Measurements from ENCODE around the gene MON1B. TPM values are rescaled to one million over a fixed set of nuclear protein-coding genes. Genes with fewer than 3 reads are reported as not detected.

Gene MON1B
- polyA plus RNA-seq, 1 donor: 32.5 TPM

DNA sequence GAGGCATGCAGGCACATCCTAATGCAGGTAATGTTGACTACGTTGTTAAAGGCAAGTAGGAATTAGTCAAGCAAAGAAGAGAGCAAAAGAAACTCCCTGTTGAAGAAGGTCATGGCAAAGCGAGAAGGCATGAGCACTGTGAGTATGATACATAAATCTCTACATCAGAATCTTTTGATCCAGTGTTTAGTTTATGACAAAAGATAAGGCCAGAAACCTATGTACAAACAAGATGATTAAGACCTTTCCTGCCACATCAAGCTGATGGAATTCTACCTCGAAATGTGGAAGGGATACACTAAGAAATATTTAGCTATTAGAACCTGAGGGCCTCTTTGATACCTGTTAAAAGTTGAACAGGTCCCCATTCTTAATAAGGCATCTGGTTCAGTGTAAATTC, 28.4 kb downstream of the MON1B start:
- no peaks in the 10 kb centered on the region for H3K4me1 ChIP-seq (ENCODE audit: control insufficient read depth, insufficient read depth, low read length)
- WGBS (ENCODE audit: insufficient coverage, low lambda C conversion rate): 100% methylated on average over 2 of the region's 3 CpGs
- no peaks in the 10 kb centered on the region for H3K36me3 ChIP-seq (ENCODE audit: control insufficient read depth, insufficient read depth, low read length)
- no peak for DNase-seq
- H3K9me3 ChIP-seq (ENCODE audit: control insufficient read depth, low read depth, low read length): no peaks in the 10 kb centered on the region
- H3K4me3 ChIP-seq (ENCODE audit: low read length): no peak overlapping the region
- no peaks in the 10 kb centered on the region for H3K27me3 ChIP-seq (ENCODE audit: control insufficient read depth, insufficient read depth, low read length)
- H3K27ac ChIP-seq (ENCODE audit: low read length): no peak overlapping the region

DNA sequence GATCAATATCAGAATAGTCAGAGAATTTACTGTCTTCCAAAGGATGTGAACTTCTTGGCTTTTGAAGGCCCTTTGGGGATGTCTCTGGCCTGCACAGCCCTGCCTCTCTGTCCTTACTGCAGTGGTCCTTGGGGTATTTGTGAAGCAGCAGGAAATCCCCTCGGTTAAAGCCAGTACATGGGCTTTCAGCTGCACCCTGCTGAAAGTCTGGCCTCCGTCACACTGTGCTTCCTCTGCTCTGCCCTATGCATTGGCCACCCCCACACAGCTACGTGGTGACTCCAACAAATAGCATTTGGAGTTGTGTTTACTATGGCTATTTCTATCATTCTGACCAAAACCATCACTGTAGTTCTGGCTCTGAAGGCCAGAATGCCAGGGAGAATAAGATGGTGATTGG, 29.4 kb downstream of the MON1B start:
- no peaks in the 10 kb centered on the region for H3K4me1 ChIP-seq (ENCODE audit: control insufficient read depth, insufficient read depth, low read length)
- WGBS (ENCODE audit: insufficient coverage, low lambda C conversion rate): no CpG with 5 or more reads among the region's 3 CpGs
- no peak for DNase-seq
- no peak overlapping the region for H3K4me3 ChIP-seq (ENCODE audit: low read length)
- no peaks in the 10 kb centered on the region for H3K27me3 ChIP-seq (ENCODE audit: control insufficient read depth, insufficient read depth, low read length)
- no peaks in the 10 kb centered on the region for H3K36me3 ChIP-seq (ENCODE audit: control insufficient read depth, insufficient read depth, low read length)
- no peaks in the 10 kb centered on the region for H3K9me3 ChIP-seq (ENCODE audit: control insufficient read depth, low read depth, low read length)
- H3K27ac ChIP-seq (ENCODE audit: low read length): no peak overlapping the region

DNA sequence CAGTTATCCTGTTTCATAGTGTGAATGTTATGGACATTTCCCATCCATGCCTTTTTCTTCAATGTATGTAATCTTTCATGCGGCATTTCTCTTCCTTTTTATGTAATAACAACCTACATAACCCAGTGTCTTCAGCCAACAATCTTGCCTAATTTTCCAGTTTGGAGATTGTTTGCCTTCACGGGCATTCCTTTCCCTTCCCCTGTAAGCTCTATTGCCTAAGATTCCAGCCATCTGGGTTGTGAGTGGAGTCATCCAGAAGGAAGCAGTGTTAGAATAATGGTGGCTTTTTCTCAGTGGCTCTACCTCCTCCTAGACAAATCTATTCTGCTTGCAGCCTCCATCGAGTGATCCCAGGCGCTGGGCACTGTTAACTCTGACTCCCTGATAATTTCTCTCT, 30.5 kb downstream of the MON1B start:
- H3K27me3 ChIP-seq (ENCODE audit: control insufficient read depth, insufficient read depth, low read length): no peaks in the 10 kb centered on the region
- 83% methylated on average over 1 of the region's 4 CpGs for WGBS (ENCODE audit: insufficient coverage, low lambda C conversion rate)

DNA sequence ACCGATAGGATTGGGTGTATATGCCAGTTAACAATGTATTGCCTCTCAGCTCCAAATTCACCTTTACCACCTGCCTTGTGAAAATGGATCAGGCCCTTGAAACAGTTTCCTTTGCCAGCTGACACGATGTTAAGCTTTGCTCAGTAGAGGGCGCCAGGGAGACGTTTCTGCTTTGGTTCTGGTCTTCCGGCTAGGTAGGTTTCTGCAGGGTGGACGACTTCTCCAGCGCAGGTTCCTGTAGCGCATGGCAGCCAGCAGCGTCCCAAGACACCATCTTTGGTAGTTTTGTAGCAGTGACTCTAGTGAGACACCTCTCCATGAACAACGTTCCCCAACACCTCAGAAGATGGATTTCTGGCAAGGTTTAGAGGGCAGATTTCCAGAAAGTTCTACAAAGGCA, 32.2 kb downstream of the MON1B start:
- no peaks in the 10 kb centered on the region for H3K9me3 ChIP-seq (ENCODE audit: control insufficient read depth, low read depth, low read length)
- H3K36me3 ChIP-seq (ENCODE audit: control insufficient read depth, insufficient read depth, low read length): no peaks in the 10 kb centered on the region
- H3K27me3 ChIP-seq (ENCODE audit: control insufficient read depth, insufficient read depth, low read length): no peaks in the 10 kb centered on the region
- H3K4me3 ChIP-seq (ENCODE audit: low read length): no peak overlapping the region
- H3K27ac ChIP-seq (ENCODE audit: low read length): no peak overlapping the region
- WGBS (ENCODE audit: insufficient coverage, low lambda C conversion rate): no CpG with 5 or more reads among the region's 10 CpGs
- no peaks in the 10 kb centered on the region for H3K4me1 ChIP-seq (ENCODE audit: control insufficient read depth, insufficient read depth, low read length)
- no peak for DNase-seq

More for the DNA sequence above, 30.5 kb downstream of the MON1B start:
- Histone ChIP-seq H3K4me1 (ENCODE audit: control insufficient read depth, insufficient read depth, low read length) (no peaks in the 10 kb centered on the region), H3K9me3 (ENCODE audit: control insufficient read depth, low read depth, low read length) (no peaks in the 10 kb centered on the region), H3K4me3 (ENCODE audit: low read length) (no peak overlapping the region), H3K36me3 (ENCODE audit: control insufficient read depth, insufficient read depth, low read length) (no peaks in the 10 kb centered on the region), H3K27ac (ENCODE audit: low read length) (no peak overlapping the region)
- DNase-seq: no peak

DNA sequence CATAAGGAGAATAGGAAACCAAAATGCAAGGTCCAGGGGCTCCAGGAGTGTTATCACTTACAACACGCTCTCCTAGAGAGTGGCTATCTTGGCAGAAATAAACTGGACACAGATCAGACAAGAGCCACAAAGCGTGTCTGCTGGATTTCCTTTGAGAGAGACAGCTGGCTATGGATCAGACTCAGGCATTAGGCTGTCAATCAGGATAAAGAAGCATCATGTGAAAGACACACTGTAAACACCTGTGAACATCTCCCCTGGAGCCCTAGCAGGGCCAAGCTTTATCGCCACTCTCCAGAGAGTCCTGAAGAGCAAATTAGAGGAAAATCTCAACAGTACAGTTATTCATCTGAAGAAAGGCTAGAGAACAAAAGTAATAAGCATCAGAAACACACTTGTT, 34.2 kb downstream of the MON1B start:
- H3K27me3 ChIP-seq (ENCODE audit: control insufficient read depth, insufficient read depth, low read length): no peaks in the 10 kb centered on the region
- H3K36me3 ChIP-seq (ENCODE audit: control insufficient read depth, insufficient read depth, low read length): no peaks in the 10 kb centered on the region
- DNase-seq: no peak
- no peaks in the 10 kb centered on the region for H3K4me1 ChIP-seq (ENCODE audit: control insufficient read depth, insufficient read depth, low read length)
- H3K27ac ChIP-seq (ENCODE audit: low read length): no peak overlapping the region
- no peak overlapping the region for H3K4me3 ChIP-seq (ENCODE audit: low read length)
- no CpG with 5 or more reads among the region's 3 CpGs for WGBS (ENCODE audit: insufficient coverage, low lambda C conversion rate)
- H3K9me3 ChIP-seq (ENCODE audit: control insufficient read depth, low read depth, low read length): no peaks in the 10 kb centered on the region

DNA sequence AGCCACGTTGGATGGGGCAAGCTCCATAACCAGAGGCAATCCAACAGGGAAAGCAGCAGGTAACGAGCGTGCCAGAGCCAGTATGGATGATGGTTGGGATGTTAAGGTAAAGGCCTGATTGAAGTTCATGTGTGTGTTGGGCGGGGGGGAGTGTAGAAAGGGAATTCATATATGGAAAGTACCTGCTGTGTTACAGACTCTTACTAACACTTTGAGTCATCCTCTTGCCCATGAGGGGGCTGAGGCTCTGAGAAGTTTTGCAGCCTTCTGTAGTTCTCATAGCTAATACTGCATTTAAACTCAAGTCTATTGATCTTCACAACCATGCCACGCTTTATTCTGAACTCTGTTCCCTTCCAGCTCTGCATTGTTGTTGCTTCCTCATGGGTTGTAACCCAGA, 36.8 kb downstream of the MON1B start:
- no peaks in the 10 kb centered on the region for H3K36me3 ChIP-seq (ENCODE audit: control insufficient read depth, insufficient read depth, low read length)

DNA sequence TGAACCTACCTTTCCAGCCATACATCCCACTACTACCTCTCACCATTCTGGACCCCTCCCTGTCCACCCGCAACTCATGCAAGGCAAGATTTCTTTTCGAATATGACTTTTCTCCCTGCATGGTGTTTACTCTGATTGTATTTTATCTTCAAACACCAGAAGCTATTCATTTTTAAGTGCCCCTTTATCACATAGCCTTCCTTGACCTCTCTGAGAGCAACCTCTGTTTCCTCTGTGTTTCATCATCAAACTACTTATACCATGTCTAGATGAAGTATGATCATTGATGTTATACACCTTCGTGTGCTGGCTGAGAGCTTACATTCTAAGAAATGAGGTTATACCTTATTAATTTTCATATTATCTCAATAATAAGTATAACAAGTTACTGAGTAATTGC, 40.1 kb downstream of the MON1B start:
- H3K4me3 ChIP-seq (ENCODE audit: low read length): no peak overlapping the region
- DNase-seq: no peak
- no peaks in the 10 kb centered on the region for H3K36me3 ChIP-seq (ENCODE audit: control insufficient read depth, insufficient read depth, low read length)
- no peak overlapping the region for H3K27ac ChIP-seq (ENCODE audit: low read length)
- no peaks in the 10 kb centered on the region for H3K4me1 ChIP-seq (ENCODE audit: control insufficient read depth, insufficient read depth, low read length)
- no peaks in the 10 kb centered on the region for H3K9me3 ChIP-seq (ENCODE audit: control insufficient read depth, low read depth, low read length)
- H3K27me3 ChIP-seq (ENCODE audit: control insufficient read depth, insufficient read depth, low read length): peaks cover 9% of the 10 kb centered on the region
- no CpG with 5 or more reads among the region's 3 CpGs for WGBS (ENCODE audit: insufficient coverage, low lambda C conversion rate)

More for the DNA sequence above, 36.8 kb downstream of the MON1B start:
- no peaks in the 10 kb centered on the region for H3K9me3 ChIP-seq (ENCODE audit: control insufficient read depth, low read depth, low read length)
- WGBS (ENCODE audit: insufficient coverage, low lambda C conversion rate): no CpG with 5 or more reads among the region's 5 CpGs
- H3K4me3 ChIP-seq (ENCODE audit: low read length): no peak overlapping the region
- no peak for DNase-seq
- no peak overlapping the region for H3K27ac ChIP-seq (ENCODE audit: low read length)
- H3K27me3 ChIP-seq (ENCODE audit: control insufficient read depth, insufficient read depth, low read length): no peaks in the 10 kb centered on the region
- no peaks in the 10 kb centered on the region for H3K4me1 ChIP-seq (ENCODE audit: control insufficient read depth, insufficient read depth, low read length)

DNA sequence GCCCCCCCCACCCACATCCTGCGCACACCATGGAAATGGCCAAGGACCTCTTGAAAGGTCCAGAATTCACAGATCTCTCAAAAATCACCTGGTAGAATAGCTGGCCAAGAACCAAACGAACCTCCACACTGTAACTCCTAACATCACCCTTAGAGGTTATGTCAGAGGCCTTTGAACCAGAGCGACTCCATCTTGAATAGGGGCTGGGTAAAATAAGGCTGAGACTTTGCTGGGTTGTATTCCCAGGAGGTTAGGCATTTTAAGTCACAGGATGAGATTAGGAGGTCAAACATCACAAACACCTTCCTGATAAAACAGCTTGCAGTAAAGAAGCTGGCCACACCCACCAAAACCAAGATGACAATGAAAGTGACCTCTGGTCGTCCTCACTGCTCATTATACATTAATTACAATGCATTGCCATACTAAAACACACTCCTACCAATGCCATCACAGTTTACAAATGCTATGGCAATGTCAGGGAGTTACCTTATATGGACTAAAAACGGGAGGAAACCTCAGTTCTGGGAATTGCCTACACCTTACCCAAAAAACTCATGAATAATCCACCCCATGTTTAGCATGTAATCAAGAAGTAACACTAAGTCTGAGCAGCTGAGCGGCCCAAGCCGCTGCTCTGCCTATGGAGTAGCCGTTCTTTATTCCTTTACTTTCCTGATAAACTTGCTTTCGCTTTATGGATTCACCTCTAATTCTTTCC, 43.0 kb downstream of the MON1B start:
- H3K36me3 ChIP-seq (ENCODE audit: control insufficient read depth, insufficient read depth, low read length): no peaks in the 10 kb centered on the region
- WGBS (ENCODE audit: insufficient coverage, low lambda C conversion rate): 100% methylated on average over 1 of the region's 9 CpGs

DNA sequence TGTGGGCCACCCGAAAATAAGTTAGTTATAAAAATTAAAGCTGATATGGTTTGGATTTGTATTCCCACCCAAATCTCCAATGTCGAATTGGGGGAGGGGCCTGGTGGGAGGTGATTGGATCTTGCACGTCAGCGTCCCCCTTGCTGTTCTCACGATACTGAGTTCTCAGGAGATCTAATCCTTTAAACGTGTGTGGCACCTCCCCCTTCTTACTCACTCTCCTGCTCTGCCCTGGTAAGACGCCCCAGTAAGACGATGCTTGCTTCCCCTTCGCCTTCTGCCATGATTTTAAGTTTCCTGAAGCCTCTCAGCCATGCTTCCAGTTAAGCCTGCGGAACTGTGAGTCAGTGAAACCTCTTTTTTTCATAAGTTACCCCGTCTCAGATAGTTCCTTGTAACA, 43.6 kb downstream of the MON1B start:
- H3K36me3 ChIP-seq (ENCODE audit: control insufficient read depth, insufficient read depth, low read length): no peaks in the 10 kb centered on the region
- no peaks in the 10 kb centered on the region for H3K9me3 ChIP-seq (ENCODE audit: control insufficient read depth, low read depth, low read length)
- no peak overlapping the region for H3K27ac ChIP-seq (ENCODE audit: low read length)
- WGBS (ENCODE audit: insufficient coverage, low lambda C conversion rate): no CpG with 5 or more reads among the region's 11 CpGs
- H3K4me3 ChIP-seq (ENCODE audit: low read length): no peak overlapping the region
- H3K27me3 ChIP-seq (ENCODE audit: control insufficient read depth, insufficient read depth, low read length): peaks cover 12% of the 10 kb centered on the region
- DNase-seq: no peak
- no peaks in the 10 kb centered on the region for H3K4me1 ChIP-seq (ENCODE audit: control insufficient read depth, insufficient read depth, low read length)

More for the DNA sequence above, 43.0 kb downstream of the MON1B start:
- Histone ChIP-seq H3K4me3 (ENCODE audit: low read length) (no peak overlapping the region), H3K9me3 (ENCODE audit: control insufficient read depth, low read depth, low read length) (no peaks in the 10 kb centered on the region), H3K4me1 (ENCODE audit: control insufficient read depth, insufficient read depth, low read length) (no peaks in the 10 kb centered on the region), H3K27ac (ENCODE audit: low read length) (no peak overlapping the region), H3K27me3 (ENCODE audit: control insufficient read depth, insufficient read depth, low read length) (peaks cover 12% of the 10 kb centered on the region)
- DNase-seq: no peak

DNA sequence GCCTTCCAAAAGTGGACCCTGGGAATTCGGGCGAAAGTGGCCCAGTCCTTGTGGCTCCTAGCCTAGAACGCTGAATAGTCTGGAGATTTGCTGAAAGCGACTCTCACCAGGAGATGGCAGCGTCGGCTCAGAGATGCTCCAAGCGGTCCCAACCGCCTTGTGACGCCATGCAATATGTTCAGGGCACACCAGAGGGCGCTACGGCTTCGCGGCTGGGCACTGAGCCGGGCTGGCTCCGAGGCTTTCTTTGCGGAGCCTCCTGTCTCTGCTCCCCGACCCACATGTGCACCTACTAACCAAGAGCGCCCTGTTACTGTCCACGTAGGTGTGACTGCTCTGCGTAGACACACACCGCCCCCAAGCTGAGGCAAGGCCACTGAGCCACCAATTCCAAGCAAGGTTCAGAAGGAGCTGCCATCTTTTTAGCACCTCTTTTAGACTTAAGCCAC, 45.1 kb downstream of the MON1B start:
- no peaks in the 10 kb centered on the region for H3K36me3 ChIP-seq (ENCODE audit: control insufficient read depth, insufficient read depth, low read length)
- 0% methylated on average over 2 of the region's 21 CpGs for WGBS (ENCODE audit: insufficient coverage, low lambda C conversion rate)
- DNase-seq: peak; percentile 70 to 81

DNA sequence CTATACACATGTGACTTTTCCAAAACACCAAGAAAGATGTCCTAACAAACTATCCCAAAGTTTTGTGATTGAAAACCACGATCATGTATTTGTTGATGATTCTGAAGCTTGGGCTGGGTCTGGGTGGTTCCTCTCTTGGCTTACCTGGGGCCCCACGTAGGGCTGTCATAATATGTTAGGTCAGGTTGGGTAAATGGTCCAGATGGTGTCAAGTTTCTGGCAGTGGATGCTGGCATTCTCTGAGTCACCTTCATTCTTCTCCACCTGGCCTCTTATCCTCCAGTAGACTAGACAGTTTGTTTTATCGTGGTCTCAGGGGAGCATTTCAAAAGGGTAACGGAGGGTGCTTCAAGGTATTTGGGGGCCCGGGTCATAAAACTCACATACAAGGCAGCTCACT, 47.6 kb downstream of the MON1B start:
- no peak overlapping the region for H3K27ac ChIP-seq (ENCODE audit: low read length)
- peaks cover 12% of the 10 kb centered on the region for H3K27me3 ChIP-seq (ENCODE audit: control insufficient read depth, insufficient read depth, low read length)
- no peaks in the 10 kb centered on the region for H3K9me3 ChIP-seq (ENCODE audit: control insufficient read depth, low read depth, low read length)
- no peak overlapping the region for H3K4me3 ChIP-seq (ENCODE audit: low read length)
- H3K36me3 ChIP-seq (ENCODE audit: control insufficient read depth, insufficient read depth, low read length): no peaks in the 10 kb centered on the region
- DNase-seq: no peak
- no peaks in the 10 kb centered on the region for H3K4me1 ChIP-seq (ENCODE audit: control insufficient read depth, insufficient read depth, low read length)
- WGBS (ENCODE audit: insufficient coverage, low lambda C conversion rate): 100% methylated on average over 1 of the region's 5 CpGs

More for the DNA sequence above, 45.1 kb downstream of the MON1B start:
- Histone ChIP-seq H3K4me1 (ENCODE audit: control insufficient read depth, insufficient read depth, low read length) (no peaks in the 10 kb centered on the region), H3K27me3 (ENCODE audit: control insufficient read depth, insufficient read depth, low read length) (peaks cover 12% of the 10 kb centered on the region), H3K27ac (ENCODE audit: low read length) (no peak overlapping the region), H3K4me3 (ENCODE audit: low read length) (no peak overlapping the region), H3K9me3 (ENCODE audit: control insufficient read depth, low read depth, low read length) (no peaks in the 10 kb centered on the region)

All from large intestine (tissue), 3 donors.